SK-N-SH (cell line): Measurements from ENCODE around the gene TINAGL1. TPM values are rescaled to one million over a fixed set of nuclear protein-coding genes. Genes with fewer than 3 reads are reported as not detected.

ENCODE experiments used
- CTCF ChIA-PET: fragments of 300-600, 350-600 bp; formaldehyde crosslinking; extraction: SDS; loops from one replicate; lab custom pipeline; 2021; lab: Yijun Ruan, JAX
- POLR2A ChIA-PET: fragments of 350-600 bp; sonication (Branson Sonifier 250); formaldehyde crosslinking; extraction: SDS; loops from one replicate; lab custom pipeline; 2020; ENCODE audit warnings: antibody characterized with exemption, inconsistent platforms; lab: Yijun Ruan, JAX
- DNase-seq: peaks from one replicate; pipeline ENCODE4 v3.0.0; 2012
- H2AFZ ChIP-seq: fragments of 200-600 bp; sonication (generic); 2 replicates; pipeline ENCODE4 v1.8.1; 2016; ENCODE audit warnings: antibody characterized with exemption, mild to moderate bottlenecking, low read depth
- H3F3A ChIP-seq: fragments of 200-600 bp; sonication (generic); replicated peaks from 2 replicates; pipeline ENCODE3; 2016; ENCODE audit warnings: antibody characterized with exemption, mild to moderate bottlenecking; ENCODE audit not compliant: insufficient read depth
- H3K27ac ChIP-seq, 2 experiments: fragments of 200-500 bp in 1 of 2; fragments of 200-600 bp in 1 of 2; sonication (Bioruptor generic) in 1 of 2; sonication (generic), shearing (Covaris generic) in 1 of 2; 2 replicates each; pipeline versions ENCODE4 v1.5.1 to v1.6.1; 2014 to 2016; ENCODE audit warnings: low read depth in 2 of 2, inconsistent platforms in 1 of 2, low read length in 1 of 2, mild to moderate bottlenecking in 1 of 2, mixed read lengths in 1 of 2
- H3K27me3 ChIP-seq: fragments of 200-600 bp; sonication (generic), shearing (Covaris generic); 2 replicates; pipeline ENCODE4 v1.6.1; 2016; ENCODE audit warnings: mixed run types; ENCODE audit not compliant: insufficient read depth
- H3K36me3 ChIP-seq, 2 experiments: fragments of 200-500 bp in 1 of 2; fragments of 200-600 bp in 1 of 2; sonication (Bioruptor generic) in 1 of 2; sonication (generic) in 1 of 2; replicated peaks in 1 of 2; 2 replicates each; pipeline versions ENCODE3 to v1.5.1; 2014 to 2016; ENCODE audit warnings: low read length in 1 of 2, mild to moderate bottlenecking in 1 of 2; ENCODE audit not compliant: insufficient read depth in 2 of 2, control insufficient read depth in 1 of 2
- H3K4me1 ChIP-seq, 2 experiments: fragments of 200-500 bp in 1 of 2; fragments of 200-600 bp in 1 of 2; sonication (Bioruptor generic) in 1 of 2; sonication (generic), shearing (Covaris generic) in 1 of 2; 2 replicates each; pipeline versions ENCODE4 v1.5.1 to v1.6.1; 2014 to 2016; ENCODE audit warnings: low read depth in 1 of 2, low read length in 1 of 2, mixed run types in 1 of 2; ENCODE audit not compliant: insufficient read depth in 2 of 2, control insufficient read depth in 1 of 2
- H3K4me2 ChIP-seq: fragments of 200-600 bp; sonication (generic), shearing (Covaris generic); 2 replicates; pipeline ENCODE4 v1.6.1; 2017; ENCODE audit warnings: mixed run types
- H3K4me3 ChIP-seq, 2 experiments: fragments of 200-500 bp in 1 of 2; fragments of 200-600 bp in 1 of 2; sonication (Bioruptor generic) in 1 of 2; sonication (generic), shearing (Covaris generic) in 1 of 2; 2 replicates each; pipeline versions ENCODE4 v1.5.1 to v1.8.1; 2014 to 2016; ENCODE audit warnings: low read depth in 2 of 2, inconsistent platforms in 1 of 2, low read length in 1 of 2, mild to moderate bottlenecking in 1 of 2, mixed read lengths in 1 of 2, moderate library complexity in 1 of 2
- H3K79me2 ChIP-seq: fragments of 200-600 bp; sonication (generic); 2 replicates; pipeline ENCODE4 v1.8.1; 2017; ENCODE audit warnings: mild to moderate bottlenecking; ENCODE audit not compliant: insufficient read depth
- H3K9ac ChIP-seq: fragments of 200-600 bp; sonication (generic); 2 replicates; pipeline ENCODE4 v1.6.1; 2017; ENCODE audit warnings: mixed run types
- H3K9me2 ChIP-seq: fragments of 200-600 bp; sonication (generic); 2 replicates; pipeline ENCODE4 v1.6.1; 2017; ENCODE audit warnings: mixed run types
- H3K9me3 ChIP-seq: fragments of 200-600 bp; sonication (generic); 2 replicates; pipeline ENCODE4 v1.6.1; 2017; ENCODE audit warnings: mixed run types, mild to moderate bottlenecking, moderate library complexity
- H4K20me1 ChIP-seq: fragments of 200-600 bp; sonication (generic); 2 replicates; pipeline ENCODE4 v1.6.1; 2017; ENCODE audit warnings: mild to moderate bottlenecking, mixed run types; ENCODE audit not compliant: insufficient read depth
- CHD2 ChIP-seq: fragments of 150-350 bp; IDR thresholded peaks from 2 replicates; pipeline ENCODE4 v1.6.1; 2018; ENCODE audit warnings: low read length; ENCODE audit not compliant: partially characterized antibody
- CTCF ChIP-seq: fragments of 200-600 bp; sonication (generic); IDR thresholded peaks from 2 replicates; pipeline ENCODE4 v1.6.1; 2017; ENCODE audit warnings: antibody characterized with exemption, mild to moderate bottlenecking, moderate library complexity
- FOSL2 ChIP-seq: IDR thresholded peaks from 2 replicates; pipeline ENCODE4 v1.4.0; 2012; ENCODE audit warnings: low read depth, mild to moderate bottlenecking, moderate library complexity, borderline replicate concordance
- FOXM1 ChIP-seq: IDR thresholded peaks from 2 replicates; pipeline ENCODE4 v1.4.0; 2012; ENCODE audit warnings: low read depth, mild to moderate bottlenecking
- GATA2 ChIP-seq: sonication (generic); formaldehyde crosslinking; IDR thresholded peaks from 2 replicates; pipeline ENCODE4 v1.5.0; 2020; ENCODE audit warnings: mild to moderate bottlenecking, missing genetic modification reagents
- MEF2A ChIP-seq: IDR thresholded peaks from 2 replicates; pipeline ENCODE4 v1.4.0; 2012; ENCODE audit warnings: low read depth, borderline replicate concordance
- NRF1 ChIP-seq: IDR thresholded peaks from 2 replicates; pipeline ENCODE4 v1.6.1; 2012; ENCODE audit warnings: low read depth, mild to moderate bottlenecking, low read length
- RAD21 ChIP-seq: IDR thresholded peaks from 2 replicates; pipeline ENCODE4 v1.6.1; 2012; ENCODE audit warnings: mild to moderate bottlenecking, low read length
- REST ChIP-seq: IDR thresholded peaks from 2 replicates; pipeline ENCODE4 v1.6.1; 2012; ENCODE audit warnings: mild to moderate bottlenecking, low read depth, low read length, moderate library complexity
- TAF1 ChIP-seq: IDR thresholded peaks from 2 replicates; pipeline ENCODE4 v1.6.1; 2012; ENCODE audit warnings: low read depth, mild to moderate bottlenecking, low read length, moderate library complexity, borderline replicate concordance
- TCF12 ChIP-seq: IDR thresholded peaks from 2 replicates; pipeline ENCODE4 v1.4.0; 2012
- TEAD4 ChIP-seq: IDR thresholded peaks from 2 replicates; pipeline ENCODE4 v1.4.0; 2012; ENCODE audit warnings: mild to moderate bottlenecking, borderline replicate concordance; ENCODE audit not compliant: insufficient read depth
- USF2 ChIP-seq: fragments of 150-350 bp; IDR thresholded peaks from 2 replicates; pipeline ENCODE4 v1.6.1; 2017; ENCODE audit warnings: antibody characterized with exemption, low read length, low read depth, borderline replicate concordance
- ZBTB33 ChIP-seq: IDR thresholded peaks from 2 replicates; pipeline ENCODE4 v1.4.0; 2012; ENCODE audit warnings: low read depth, borderline replicate concordance
- WGBS: methylation state at CpG from one replicate; pipeline ENCODE4 v1.1.6; 2017; ENCODE audit warnings: low lambda C conversion rate; 5-methylcytosine and 5-hydroxymethylcytosine counted together
- polyA plus RNA-seq, 3 experiments: library from polyadenylated mRNA; depleted of rRNA; stranded (reverse); fragments of >200 nt; gene quantifications; 2 replicates each; pipeline ENCODE4 v1.2.3, GENCODE V29; 2012

The TINAGL1 gene
- polyA plus RNA-seq, 1 of the 3 experiments (the other 2 are of a cell fraction), result not detected

- TF ChIP-seq ZBTB33 (no peak), USF2 (no peak), FOXM1 (no peak), CHD2 (no peak)
- TF ChIP-seq, all 33 proteins: peak for 0
These were observed 16.6 kb upstream of the TINAGL1 start (continued) for GRCh38 chr1:31559715-31560114.

GRCh38 chr1:31560394-31560793 is 15.9 kb upstream of the TINAGL1 start:
- H3K27ac ChIP-seq, result no peak overlapping the region
- H3K9ac ChIP-seq, result no peak overlapping the region
- no peak for DNase-seq
- peaks cover 5% of the 10 kb centered on the region; the same call in 1 of the 2 replicates for H3K9me3 ChIP-seq
- no peaks in the 10 kb centered on the region for H3K36me3 ChIP-seq
- 70% methylated on average over 4 of the region's 4 CpGs for WGBS
- TF ChIP-seq GATA2 (CRISPR knock-in tag) (no peak), MEF2A (no peak), REST (no peak), ZBTB33 (no peak), TEAD4 (no peak), CTCF (no peak), RAD21 (no peak), TCF12 (no peak), FOSL2 (no peak), TAF1 (no peak), NRF1 (no peak)
- H3K9me2 ChIP-seq, result no peaks in the 10 kb centered on the region
- peaks cover 5% of the 10 kb centered on the region; the same call in 1 of the 2 replicates for H3K27me3 ChIP-seq
- H3F3A ChIP-seq, result no peaks in the 10 kb centered on the region
- ChIA-PET CTCF (interaction anchor here (1.5 to 2.0 kb wide), 2 partner anchors 11 to 14 kb away, joined by 3 to 11 read pairs; no protein-coding TSS in a partner anchor), POLR2A (no interaction called here)
- no peaks in the 10 kb centered on the region for H4K20me1 ChIP-seq
- no peak overlapping the region for H2AFZ ChIP-seq
- H3K79me2 ChIP-seq, result no peaks in the 10 kb centered on the region
- no peak overlapping the region for H3K4me3 ChIP-seq
- no peak overlapping the region for H3K4me2 ChIP-seq
- H3K4me1 ChIP-seq, result no peaks in the 10 kb centered on the region; a peak in 1 of 4 replicates
